CD4-positive, alpha-beta T cell treated with Interleukin-2 at 100 ng/mL for 4 hours (primary cell): ENCODE measurements around the gene TMEM147.

Experiments used
- DNase-seq: peaks from one replicate; pipeline ENCODE4 v3.0.0-alpha.2; 2020; ENCODE audit warnings: low spot score

TMEM147 gene

DNA sequence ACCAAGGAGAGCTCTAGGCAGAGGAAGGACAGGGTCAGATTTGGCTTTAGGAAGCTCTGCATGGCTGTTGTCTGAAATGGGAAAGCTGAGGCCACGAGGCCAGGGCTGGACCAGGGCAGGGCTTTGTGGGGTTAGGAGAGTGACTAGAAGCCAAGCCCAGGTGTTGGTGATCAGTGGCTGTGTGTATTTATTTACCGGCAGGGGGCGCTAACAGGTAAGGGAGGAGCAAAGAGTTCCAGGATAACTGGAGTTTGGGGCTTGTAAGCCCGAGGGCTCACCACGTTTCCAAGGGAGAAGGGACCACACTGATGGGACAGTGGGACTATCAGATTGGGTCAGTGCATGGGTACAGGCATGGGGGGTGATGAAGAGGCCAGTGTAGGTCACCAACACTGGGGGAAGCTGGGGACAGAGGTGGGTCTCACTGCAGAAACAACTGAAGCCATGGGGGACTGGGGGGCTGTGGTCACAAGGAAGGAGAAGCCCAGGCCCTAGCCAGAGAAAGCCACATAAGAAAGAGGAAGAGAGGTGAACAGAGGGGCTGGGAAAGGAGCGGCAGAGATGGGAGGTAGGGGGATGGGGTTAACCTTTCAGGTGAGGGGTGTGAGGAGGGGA lies 3.9 kb downstream of the TMEM147 start:
- DNase-seq, result peak; percentile 70

DNA sequence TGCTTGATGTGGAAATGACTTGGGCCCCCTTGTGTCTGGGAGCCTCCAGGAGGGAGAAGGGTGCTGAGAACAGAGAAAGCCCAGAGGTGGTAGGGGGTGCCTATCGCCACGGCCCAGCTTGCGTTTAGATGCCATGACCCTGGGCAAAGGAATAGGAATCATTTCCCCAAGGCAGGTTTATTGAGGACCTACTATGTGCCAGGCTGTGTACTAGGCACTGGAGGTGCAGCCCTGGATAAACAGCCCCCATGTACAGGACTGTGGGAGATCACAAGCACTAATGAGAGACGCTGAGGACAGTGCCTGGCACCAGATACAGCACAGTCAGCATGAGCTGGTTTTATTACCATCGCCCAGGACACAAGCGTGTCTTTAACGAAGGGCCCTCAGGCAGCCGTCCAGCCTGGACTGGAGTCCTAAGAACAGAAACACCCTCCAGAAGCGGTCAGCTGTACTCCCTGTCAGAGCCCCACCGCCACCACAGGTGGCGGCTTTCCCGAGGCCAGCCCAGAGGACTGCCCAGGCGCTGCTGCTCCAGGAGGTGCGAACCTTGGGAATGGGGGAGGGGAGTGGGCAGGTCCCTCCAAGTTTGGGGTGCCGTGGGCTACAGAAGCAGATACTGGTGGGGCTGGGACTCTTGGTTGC lies 4.6 kb downstream of the TMEM147 start:
- no peak for DNase-seq

GRCh38 chr19:35551091-35551810 lies 5.8 kb downstream of the TMEM147 start:
- DNase-seq, result no peak

DNA sequence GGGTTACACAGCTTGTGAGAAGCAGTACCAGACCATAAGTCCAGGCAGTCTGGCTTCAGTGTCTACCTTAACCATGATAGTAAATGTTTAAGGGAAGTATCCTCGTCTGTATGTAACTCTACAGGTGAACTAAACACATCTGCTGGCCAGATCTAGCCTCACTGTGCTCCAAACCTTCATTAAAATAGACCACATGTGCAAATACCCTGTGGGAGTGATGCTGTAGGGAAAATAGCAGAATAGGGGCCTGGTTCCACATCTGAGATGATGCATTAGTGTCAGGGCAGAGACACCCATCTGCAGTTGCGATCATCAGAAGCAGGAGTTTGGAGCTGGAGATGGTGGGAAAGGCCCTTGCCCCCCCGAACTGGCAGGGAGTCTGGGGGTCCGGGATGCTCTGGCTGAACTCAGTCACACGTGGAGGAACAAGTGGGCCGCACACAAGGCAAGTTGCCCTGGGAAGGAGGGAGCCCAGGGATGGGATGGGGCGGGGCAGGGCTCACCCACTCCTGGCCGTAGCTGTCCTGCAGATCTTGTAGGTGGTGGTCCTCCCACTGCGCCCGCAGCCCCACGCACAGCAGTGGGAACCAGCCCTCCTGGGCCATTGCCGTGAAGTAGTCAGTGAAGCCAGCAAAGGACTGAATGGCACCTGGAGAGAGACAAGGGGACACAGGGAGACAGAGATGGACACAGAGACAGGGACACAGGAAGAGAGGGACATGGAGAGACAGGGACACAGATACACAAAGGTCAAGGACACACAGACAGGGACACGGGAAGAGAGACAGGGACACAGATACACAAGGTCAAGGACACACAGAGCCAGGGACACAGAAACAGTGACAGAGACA lies 7.3 kb downstream of the TMEM147 start:
- DNase-seq, result no peak

DNA sequence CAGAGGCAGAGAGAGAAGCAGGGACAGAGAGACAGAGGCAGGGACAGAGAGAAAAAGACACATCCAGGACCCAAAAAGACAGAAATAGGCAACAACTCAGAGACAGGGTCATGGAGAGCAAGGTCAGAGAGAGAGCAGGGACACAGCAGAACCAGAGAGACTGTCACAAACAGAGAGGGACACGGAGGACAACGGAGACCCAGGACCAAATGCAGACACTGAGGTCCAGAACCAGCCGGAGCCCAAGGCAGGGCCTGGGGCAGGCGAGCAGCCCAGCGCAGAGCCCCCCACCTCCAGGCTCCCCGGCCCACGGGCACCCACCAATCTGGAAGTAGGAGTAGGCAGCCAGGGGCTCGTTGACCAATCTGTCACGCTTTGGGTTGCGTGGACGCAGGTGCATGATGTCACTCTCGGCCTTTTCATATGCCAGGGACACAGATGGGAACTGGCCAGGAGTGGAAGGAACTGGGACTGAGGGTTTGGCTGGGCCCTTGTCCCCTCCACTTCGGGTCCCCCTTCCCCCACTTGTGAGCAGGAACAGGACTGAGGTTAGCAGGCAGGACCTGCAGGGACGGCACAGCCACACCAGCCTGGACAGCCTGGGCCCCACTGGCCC lies 8.1 kb downstream of the TMEM147 start:
- no peak for DNase-seq

DNA sequence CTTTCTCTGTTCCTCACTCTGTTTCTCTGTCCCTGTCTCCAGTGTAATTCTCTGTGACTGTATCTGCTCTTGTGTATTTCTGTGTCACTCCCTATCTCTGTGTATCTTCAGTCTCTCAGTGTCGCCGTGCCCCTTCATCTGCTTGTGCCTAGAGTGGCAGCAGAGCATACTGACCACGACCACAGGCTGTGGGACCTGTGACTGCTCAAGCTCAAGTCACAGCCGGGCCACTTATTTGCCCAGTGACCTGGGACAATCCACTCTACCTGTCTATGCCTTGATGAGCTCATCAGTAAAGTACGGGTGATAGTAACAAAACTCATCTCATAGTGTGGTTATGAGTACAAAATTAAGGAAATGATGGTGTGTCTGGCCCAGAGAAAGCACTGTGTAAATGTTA lies 8.7 kb downstream of the TMEM147 start:
- DNase-seq, result no peak

GRCh38 chr19:35555301-35556005 lies 10.0 kb downstream of the TMEM147 start:
- DNase-seq, result no peak

GRCh38 chr19:35556025-35556590 lies 10.7 kb downstream of the TMEM147 start:
- DNase-seq, result no peak

DNA sequence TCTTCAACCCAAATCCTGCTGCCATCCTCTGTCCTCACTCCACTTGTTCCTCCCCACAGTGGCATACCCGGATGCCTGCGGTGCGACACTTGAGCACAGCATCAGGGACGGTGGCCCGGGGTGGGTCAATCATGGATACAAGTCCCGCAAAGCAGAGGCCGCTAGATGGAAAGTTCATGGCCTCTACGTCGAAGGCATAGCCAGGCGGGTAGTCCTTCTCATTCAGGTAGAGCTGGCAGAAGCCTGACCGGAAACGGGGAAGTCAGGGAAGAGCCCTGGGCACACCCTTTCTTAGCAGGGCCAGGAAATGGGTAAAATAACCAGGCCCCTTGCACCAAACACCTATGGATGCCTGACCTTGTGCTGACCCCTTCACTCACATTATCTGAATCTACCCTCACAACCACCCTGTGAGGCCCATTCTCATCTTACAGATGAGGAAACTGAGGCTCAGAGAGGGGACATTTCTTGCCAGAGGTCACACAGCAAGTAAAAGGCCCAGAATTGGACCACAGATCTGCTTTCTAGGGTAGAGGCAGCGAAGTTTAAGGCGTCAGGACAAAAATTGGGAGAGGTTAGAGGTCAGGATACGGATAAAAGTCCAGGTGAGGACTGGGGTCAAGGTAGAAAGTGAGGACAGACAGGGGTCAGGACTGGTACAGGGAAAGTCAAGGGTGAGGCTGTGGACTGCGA lies 11.6 kb downstream of the TMEM147 start:
- DNase-seq, result no peak

- peak; percentile 29 for DNase-seq
Measured at GRCh38 chr19:35557539-35558399, 12.3 kb downstream of the TMEM147 start.

DNA sequence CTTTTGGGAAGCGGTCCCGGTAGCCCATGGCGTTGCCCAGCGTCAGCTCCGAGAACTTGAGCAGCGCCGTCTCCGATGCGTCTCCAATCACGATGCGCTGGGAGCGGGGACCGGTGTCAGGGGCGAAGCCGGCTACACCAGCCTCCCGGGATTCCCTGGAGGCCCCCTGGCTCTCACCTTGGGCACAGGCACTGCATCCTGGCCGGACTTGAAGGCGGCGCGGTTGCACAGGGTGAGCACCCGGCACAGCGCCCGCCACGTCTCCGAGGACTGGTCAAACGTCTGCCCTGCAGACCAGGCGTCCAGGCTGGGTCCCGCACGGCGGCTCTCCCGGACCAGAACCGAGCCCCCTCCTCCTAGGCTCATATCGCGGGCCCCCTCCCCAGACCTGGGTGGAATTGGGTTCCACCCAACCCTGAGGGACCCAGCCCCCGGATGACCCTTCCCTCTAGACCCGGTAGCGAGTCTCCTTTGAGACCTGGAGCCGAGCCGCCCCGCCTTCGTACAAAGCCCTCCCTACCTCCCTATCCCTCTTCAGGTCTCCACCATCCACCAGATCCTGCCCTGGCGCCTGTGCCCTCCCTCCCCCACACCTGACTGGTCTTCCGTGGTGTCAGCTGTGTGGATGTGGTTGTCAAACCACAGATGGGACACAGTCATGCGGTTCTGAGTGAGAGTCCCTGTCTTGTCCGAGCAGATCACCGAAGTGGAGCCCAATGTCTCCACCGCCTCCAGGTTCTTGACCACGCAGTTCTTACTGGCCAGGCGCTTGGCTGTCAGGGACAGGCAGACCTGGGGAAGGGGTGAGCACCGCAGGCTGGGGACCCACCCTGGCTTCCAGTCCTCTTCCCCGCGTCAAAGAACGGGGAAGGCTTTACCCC lies 13.2 kb downstream of the TMEM147 start:
- no peak for DNase-seq

- DNase-seq, result no peak
Measured at GRCh38 chr19:35559281-35559659, 13.8 kb downstream of the TMEM147 start.

DNA sequence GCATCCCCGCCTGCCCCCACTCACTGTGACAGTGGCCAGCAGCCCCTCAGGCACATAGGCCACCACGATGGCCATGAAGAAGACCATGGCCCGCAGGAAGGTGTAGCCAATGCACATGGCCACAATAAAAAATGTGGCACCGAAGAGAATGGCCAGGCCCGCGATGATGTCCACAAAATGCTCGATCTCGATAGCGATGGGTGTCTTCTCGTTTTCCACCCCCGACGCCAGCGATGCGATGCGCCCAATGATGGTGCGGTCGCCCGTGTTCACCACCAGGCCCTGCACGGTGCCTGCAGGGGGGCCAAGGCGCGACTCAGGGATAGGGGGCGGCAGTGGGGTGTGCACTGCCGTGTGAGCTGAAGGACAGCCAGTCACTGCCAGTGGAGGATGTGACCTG lies 14.4 kb downstream of the TMEM147 start:
- no peak for DNase-seq

DNA sequence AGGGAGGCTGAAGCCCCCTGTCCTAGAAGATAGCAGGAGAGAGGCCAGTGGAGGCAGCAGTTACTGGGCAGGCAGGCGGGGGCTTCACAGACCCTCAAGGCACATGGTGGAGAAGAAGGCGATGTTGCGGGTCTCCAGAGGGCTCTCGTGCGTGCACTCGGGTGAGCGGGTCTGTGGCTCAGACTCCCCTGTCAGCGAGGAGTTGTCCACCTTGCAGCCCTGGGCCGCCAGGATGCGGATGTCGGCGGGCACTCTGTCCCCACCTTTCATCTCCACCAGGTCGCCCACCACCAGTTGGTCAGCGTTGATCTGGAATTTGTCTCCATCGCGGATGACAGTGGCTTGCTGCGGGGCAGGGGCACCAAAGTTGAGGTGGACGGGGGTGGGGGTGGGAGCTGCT lies 14.8 kb downstream of the TMEM147 start:
- no peak for DNase-seq

- no peak for DNase-seq
Measured at GRCh38 chr19:35560677-35561076, 15.3 kb downstream of the TMEM147 start.

DNA sequence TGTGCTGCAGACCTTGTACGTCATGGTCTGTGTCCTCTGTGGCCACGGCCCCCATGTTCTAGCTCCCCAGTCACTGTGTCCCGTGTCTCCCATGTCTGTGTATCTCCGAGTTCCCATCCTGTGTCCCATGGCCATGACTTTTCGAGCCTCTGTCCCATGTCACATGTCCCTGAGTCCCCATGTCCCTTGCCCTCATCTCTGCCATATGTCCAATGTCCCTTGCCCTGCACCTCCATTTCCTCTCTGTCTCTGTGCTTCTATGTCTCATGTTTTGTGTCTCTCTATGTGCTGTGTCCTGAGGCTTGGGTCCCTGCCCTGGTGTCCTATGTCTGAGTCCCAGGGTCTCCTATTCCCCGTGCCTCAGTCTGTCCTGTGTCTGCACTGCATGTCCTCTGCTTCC lies 16.0 kb downstream of the TMEM147 start:
- no peak for DNase-seq

DNA sequence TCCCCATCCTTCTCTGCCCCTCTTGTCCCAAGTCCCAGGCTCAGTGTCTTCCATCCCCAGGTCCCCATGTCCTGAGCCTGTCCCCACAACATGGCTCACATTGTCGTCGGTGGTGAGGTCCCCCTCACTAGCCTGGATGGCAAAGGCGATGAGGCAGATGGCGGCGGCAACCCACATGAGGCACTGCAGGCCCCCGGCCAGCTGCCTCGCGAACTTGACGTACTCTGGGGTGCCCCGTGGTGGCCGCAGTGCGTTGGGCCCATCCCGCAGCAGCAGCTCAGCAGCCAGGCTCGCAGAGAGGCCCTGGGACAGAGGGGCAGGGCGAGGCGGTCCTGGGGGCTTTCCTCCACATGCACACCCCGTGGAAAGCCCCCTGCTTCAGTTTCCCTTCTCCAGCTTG lies 16.9 kb downstream of the TMEM147 start:
- no peak for DNase-seq

- no peak for DNase-seq
Measured at GRCh38 chr19:35562776-35563175, 17.4 kb downstream of the TMEM147 start.
